Measurements from ENCODE around the gene MXRA8. TPM values are rescaled to one million over a fixed set of nuclear protein-coding genes. Genes with fewer than 3 reads are reported as not detected.
A peak's percentile ranks its signal among the peaks of the same experiment; 100 is the strongest.

MXRA8 gene
- polyA plus RNA-seq, 2 of the 4 experiments (the other 2 are of a cell fraction), result 0.12 to 0.22 TPM

DNA sequence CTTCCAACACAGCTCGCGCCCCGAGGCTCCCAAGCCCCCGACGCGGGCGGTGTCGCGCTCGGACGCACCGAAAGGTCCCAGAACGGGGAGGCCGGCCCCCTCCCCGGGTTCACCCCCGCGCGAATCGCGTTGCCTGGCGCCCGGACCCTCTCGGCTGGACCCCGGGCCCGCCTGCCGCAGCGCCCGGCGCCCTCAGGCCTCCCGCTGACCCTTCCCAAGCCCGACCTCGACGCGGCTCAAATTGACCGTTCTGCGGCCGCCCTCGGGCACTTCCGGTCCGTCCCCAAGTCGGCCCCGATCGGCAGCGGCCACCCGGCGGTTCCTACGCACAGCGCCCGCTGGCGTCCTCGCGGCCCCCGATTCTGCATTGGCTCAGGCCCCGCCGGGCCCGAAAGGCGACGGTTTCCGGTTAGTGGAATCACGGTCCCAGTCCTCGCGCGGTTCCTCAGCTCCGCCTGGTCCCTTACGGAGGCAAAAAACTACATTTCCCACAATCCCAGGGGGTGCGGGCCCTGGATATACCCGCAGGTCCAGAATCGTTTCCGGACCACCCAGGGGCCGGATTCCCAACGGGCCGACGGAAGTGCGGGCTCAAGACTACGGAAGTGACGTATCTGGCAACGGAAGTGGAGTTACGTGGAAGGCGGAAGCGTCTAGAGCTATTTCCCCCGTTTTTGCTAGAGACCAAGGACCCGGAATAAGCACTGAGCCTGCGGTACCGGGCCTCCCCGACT, 16.7 kb upstream of the MXRA8 start, which contains the start of gene AURKAIP1 (continued):
- TF ChIP-seq RCOR1 (IDR thresholded peaks at IDR 0.05; ENCODE audit: low read depth, low read length) (no peak), EHMT2 (IDR thresholded peaks at IDR 0.05; ENCODE audit: low read depth) (no peak), MYC (IDR thresholded peaks at IDR 0.05; ENCODE audit: borderline replicate concordance, low read length) (no peak), NFE2L2 (conservative IDR thresholded peaks at IDR 0.05; ENCODE audit: low read length) (no peak), FOSL2 (IDR thresholded peaks at IDR 0.05) (no peak), FOSL2 (CRISPR knock-in tag; IDR thresholded peaks at IDR 0.05) (peak; percentile 44), MAZ (IDR thresholded peaks at IDR 0.05; ENCODE audit: borderline replicate concordance, low read depth, low read length) (peak; percentile 81), FOXS1 (CRISPR knock-in tag; IDR thresholded peaks at IDR 0.05) (peak; percentile 58), MAFK (IDR thresholded peaks at IDR 0.05; ENCODE audit: partially characterized antibody) (no peak), CHD2 (IDR thresholded peaks at IDR 0.05; ENCODE audit: low read length, partially characterized antibody) (peak; percentile 87), ZSCAN20 (CRISPR knock-in tag; IDR thresholded peaks at IDR 0.05) (no peak), BHLHE40 (IDR thresholded peaks at IDR 0.05; ENCODE audit: low read depth, low read length) (no peak), POLR2A (IDR thresholded peaks at IDR 0.05; ENCODE audit: low read length) (peak; percentile 45; the same call in 1 of the 2 replicates), JUNB (IDR thresholded peaks at IDR 0.05) (no peak), PHF8 (IDR thresholded peaks at IDR 0.05; ENCODE audit: borderline replicate concordance, low read depth) (peak; percentile 67; the same call in 1 of the 2 replicates), GATA3 (IDR thresholded peaks at IDR 0.05; ENCODE audit: borderline replicate concordance) (peak; percentile 53; the same call in 1 of the 2 replicates)
- TF ChIP-seq, protein P1, sequence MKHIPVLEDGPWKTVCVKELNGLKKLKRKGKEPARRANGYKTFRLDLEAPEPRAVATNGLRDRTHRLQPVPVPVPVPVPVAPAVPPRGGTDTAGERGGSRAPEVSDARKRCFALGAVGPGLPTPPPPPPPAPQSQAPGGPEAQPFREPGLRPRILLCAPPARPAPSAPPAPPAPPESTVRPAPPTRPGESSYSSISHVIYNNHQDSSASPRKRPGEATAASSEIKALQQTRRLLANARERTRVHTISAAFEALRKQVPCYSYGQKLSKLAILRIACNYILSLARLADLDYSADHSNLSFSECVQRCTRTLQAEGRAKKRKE (CRISPR knock-in tag; IDR thresholded peaks at IDR 0.05; ENCODE audit: low read depth), result no peak
- TF ChIP-seq, protein P2, sequence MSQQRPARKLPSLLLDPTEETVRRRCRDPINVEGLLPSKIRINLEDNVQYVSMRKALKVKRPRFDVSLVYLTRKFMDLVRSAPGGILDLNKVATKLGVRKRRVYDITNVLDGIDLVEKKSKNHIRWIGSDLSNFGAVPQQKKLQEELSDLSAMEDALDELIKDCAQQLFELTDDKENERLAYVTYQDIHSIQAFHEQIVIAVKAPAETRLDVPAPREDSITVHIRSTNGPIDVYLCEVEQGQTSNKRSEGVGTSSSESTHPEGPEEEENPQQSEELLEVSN (IDR thresholded peaks at IDR 0.05; ENCODE audit: borderline replicate concordance, low read depth), result no peak

DNA sequence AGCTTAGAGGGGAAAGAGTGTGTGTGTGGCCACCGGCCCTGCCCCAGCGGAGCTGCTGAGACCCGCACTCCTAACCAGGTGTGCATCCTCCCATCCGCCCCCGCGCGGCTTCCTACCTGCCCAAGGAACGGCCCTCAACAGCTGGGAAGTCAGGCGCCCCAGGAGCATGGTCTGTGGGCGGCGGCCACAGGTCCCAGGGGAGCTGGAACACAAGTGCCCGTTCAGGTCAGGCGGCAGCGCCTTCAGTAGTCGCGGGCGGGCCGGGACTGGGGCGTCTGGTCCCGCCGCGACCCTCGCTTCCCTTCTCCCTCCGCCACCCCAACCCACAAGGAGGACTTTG, 16.2 kb upstream of the MXRA8 start:
- Histone ChIP-seq H3K4me3 (peak overlapping the region; percentile 94), H3K4me2 (peak overlapping the region; percentile 89), H3K4me1 (peaks cover 14% of the 10 kb centered on the region), H3K9me3 (no peaks in the 10 kb centered on the region), H3K27ac (peak overlapping the region; percentile 96 to 98)
- DNase-seq (ENCODE audit: low read depth in 1 of 2, low spot score in 1 of 2), result no peak
- TF ChIP-seq EHF (CRISPR knock-in tag; IDR thresholded peaks at IDR 0.05) (no peak), NR3C1 (IDR thresholded peaks at IDR 0.05) (no peak), FOSL2 (IDR thresholded peaks at IDR 0.05) (no peak), FOSL2 (CRISPR knock-in tag; IDR thresholded peaks at IDR 0.05) (no peak), BHLHE40 (IDR thresholded peaks at IDR 0.05; ENCODE audit: low read depth, low read length) (no peak), RNF2 (IDR thresholded peaks at IDR 0.05; ENCODE audit: borderline replicate concordance, low read depth) (no peak), JUNB (IDR thresholded peaks at IDR 0.05) (no peak), FOXS1 (CRISPR knock-in tag; IDR thresholded peaks at IDR 0.05) (no peak), TP53 (CRISPR knock-in tag; IDR thresholded peaks at IDR 0.05) (no peak), NFE2L2 (conservative IDR thresholded peaks at IDR 0.05; ENCODE audit: low read length) (no peak), HDAC2 (IDR thresholded peaks at IDR 0.05) (no peak), CHD4 (IDR thresholded peaks at IDR 0.05; ENCODE audit: borderline replicate concordance) (no peak), HOXA7 (CRISPR knock-in tag; IDR thresholded peaks at IDR 0.05) (no peak), EP300 (IDR thresholded peaks at IDR 0.05) (no peak), POLR2AphosphoS2 (conservative IDR thresholded peaks at IDR 0.05; ENCODE audit: low read length) (no peak)
- TF ChIP-seq, protein P3, sequence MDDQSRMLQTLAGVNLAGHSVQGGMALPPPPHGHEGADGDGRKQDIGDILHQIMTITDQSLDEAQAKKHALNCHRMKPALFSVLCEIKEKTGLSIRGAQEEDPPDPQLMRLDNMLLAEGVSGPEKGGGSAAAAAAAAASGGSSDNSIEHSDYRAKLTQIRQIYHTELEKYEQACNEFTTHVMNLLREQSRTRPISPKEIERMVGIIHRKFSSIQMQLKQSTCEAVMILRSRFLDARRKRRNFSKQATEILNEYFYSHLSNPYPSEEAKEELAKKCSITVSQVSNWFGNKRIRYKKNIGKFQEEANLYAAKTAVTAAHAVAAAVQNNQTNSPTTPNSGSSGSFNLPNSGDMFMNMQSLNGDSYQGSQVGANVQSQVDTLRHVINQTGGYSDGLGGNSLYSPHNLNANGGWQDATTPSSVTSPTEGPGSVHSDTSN (IDR thresholded peaks at IDR 0.05), result no peak
- TF ChIP-seq, protein P4, sequence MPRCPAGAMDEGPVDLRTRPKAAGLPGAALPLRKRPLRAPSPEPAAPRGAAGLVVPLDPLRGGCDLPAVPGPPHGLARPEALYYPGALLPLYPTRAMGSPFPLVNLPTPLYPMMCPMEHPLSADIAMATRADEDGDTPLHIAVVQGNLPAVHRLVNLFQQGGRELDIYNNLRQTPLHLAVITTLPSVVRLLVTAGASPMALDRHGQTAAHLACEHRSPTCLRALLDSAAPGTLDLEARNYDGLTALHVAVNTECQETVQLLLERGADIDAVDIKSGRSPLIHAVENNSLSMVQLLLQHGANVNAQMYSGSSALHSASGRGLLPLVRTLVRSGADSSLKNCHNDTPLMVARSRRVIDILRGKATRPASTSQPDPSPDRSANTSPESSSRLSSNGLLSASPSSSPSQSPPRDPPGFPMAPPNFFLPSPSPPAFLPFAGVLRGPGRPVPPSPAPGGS (IDR thresholded peaks at IDR 0.05), result no peak
- TF ChIP-seq, protein P1 (CRISPR knock-in tag; IDR thresholded peaks at IDR 0.05; ENCODE audit: low read depth), result no peak
- ChIA-PET POLR2A (interaction anchor here (0.6 to 2.3 kb wide), 5 partner anchors 10 to 130 kb away, joined by 3 to 20 read pairs (median 5); partner anchors contain the start of gene CCNL2), CTCF (interaction anchor here (0.6 to 2.6 kb wide), 8 partner anchors 9 to 130 kb away, joined by 3 to 10 read pairs (median 4); partner anchors contain the start of gene DVL1)
- ATAC-seq, result peak; percentile 0 to 2; a peak in 2 of 6 replicates
- 0% methylated on average over 1 of the region's 24 CpGs for WGBS (ENCODE audit: missing lambda C conversion rate)
- no peak for FAIRE-seq
